ENCODE results near the gene CHST8. TPM values are rescaled to one million over a fixed set of nuclear protein-coding genes. Genes with fewer than 3 reads are reported as not detected.
A peak's percentile ranks its signal among the peaks of the same experiment; 100 is the strongest.
"Not testable (repeated sequence)": the region's sequence is repeated elsewhere in the genome, so short reads cannot be mapped to it uniquely, and the experiment has no call there.

CHST8 gene
- total and polyA plus RNA-seq, 11 donors: 0.10 to 0.88 (median 0.22) TPM; not detected in 3

GRCh38 chr19:33691030-33691427 lies 69.3 kb downstream of the CHST8 start:
- no peaks in the 10 kb centered on the region for H3K36me3 ChIP-seq
- DNase-seq (peak in 1 of 5 donors; percentile 46), ATAC-seq (no peak)
- peaks cover 0 to 33% (median 5%) of the 10 kb centered on the region in 9 donors for H3K27me3 ChIP-seq
- H3K4me1 ChIP-seq: no peaks in the 10 kb centered on the region
- no peak overlapping the region for H3K4me3 ChIP-seq
- intact Hi-C loops (cut with DNase I): no loop called here
- WGBS, 4 donors: 84 to 92% (median 86%) methylated on average over 9 to 12 of the region's 12 CpGs
- H3K27ac ChIP-seq: no peak overlapping the region
- no peaks in the 10 kb centered on the region for H3K9me3 ChIP-seq
- TF ChIP-seq POLR2A (IDR thresholded peaks at IDR 0.05) (no peak), CTCF (IDR thresholded peaks at IDR 0.05) (no peak)

GRCh38 chr19:33691736-33692135 lies 70.0 kb downstream of the CHST8 start:
- Histone ChIP-seq H3K27me3 (peaks cover 0 to 26% (median 5%) of the 10 kb centered on the region in 9 donors), H3K4me1 (no peaks in the 10 kb centered on the region), H3K4me3 (no peak overlapping the region), H3K36me3 (no peaks in the 10 kb centered on the region), H3K27ac (no peak overlapping the region), H3K9me3 (no peaks in the 10 kb centered on the region)
- no peak for ATAC-seq
- WGBS, 4 donors: 64 to 80% (median 67%) methylated on average over 7 of the region's 7 CpGs
- peak in 1 of 5 donors; percentile 28 for DNase-seq
- intact Hi-C loops (cut with DNase I): no loop called here
- TF ChIP-seq POLR2A (IDR thresholded peaks at IDR 0.05) (no peak), CTCF (IDR thresholded peaks at IDR 0.05) (no peak)

GRCh38 chr19:33693678-33694077 lies 71.9 kb downstream of the CHST8 start:
- ATAC-seq (no peak), DNase-seq (no peak)
- no peak overlapping the region for H3K4me3 ChIP-seq
- peaks cover 0 to 8% (median 0%) of the 10 kb centered on the region in 9 donors for H3K27me3 ChIP-seq
- no peak for TF ChIP-seq CTCF (IDR thresholded peaks at IDR 0.05)
- TF ChIP-seq POLR2A (IDR thresholded peaks at IDR 0.05): no peak
- no peaks in the 10 kb centered on the region for H3K9me3 ChIP-seq
- H3K36me3 ChIP-seq: no peaks in the 10 kb centered on the region
- intact Hi-C loops (cut with DNase I): no loop called here
- H3K4me1 ChIP-seq: no peaks in the 10 kb centered on the region
- 69 to 78% (median 71%) methylated on average over 3 of the region's 3 CpGs for WGBS, 4 donors
- H3K27ac ChIP-seq: no peak overlapping the region

DNA sequence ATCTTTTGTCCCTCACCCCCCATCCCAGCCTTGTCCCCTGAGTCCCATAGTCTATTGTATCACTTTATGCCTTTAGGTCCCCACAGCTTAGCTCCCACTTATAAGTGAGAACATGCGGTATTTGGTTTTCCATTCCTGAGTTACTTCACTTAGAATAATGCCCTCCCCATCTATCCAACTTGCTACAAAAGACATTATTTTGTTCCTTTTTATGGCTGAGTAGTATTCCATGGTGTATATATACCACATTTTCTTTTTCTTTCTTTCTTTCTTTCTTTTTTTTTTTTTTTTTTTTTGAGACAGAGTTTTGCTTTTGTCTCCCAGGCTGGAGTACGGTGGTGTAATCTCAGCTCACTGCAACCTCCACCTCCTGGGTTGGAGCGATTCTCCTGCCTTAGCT lies 73.8 kb downstream of the CHST8 start:
- H3K27me3 ChIP-seq; H3K4me1 ChIP-seq; H3K36me3 ChIP-seq; H3K27ac ChIP-seq; DNase-seq; H3K4me3 ChIP-seq; ATAC-seq; H3K9me3 ChIP-seq; intact Hi-C loops (cut with DNase I): not testable (repeated sequence)
- WGBS, 4 donors: 86 to 93% (median 91%) methylated on average over 3 of the region's 3 CpGs

DNA sequence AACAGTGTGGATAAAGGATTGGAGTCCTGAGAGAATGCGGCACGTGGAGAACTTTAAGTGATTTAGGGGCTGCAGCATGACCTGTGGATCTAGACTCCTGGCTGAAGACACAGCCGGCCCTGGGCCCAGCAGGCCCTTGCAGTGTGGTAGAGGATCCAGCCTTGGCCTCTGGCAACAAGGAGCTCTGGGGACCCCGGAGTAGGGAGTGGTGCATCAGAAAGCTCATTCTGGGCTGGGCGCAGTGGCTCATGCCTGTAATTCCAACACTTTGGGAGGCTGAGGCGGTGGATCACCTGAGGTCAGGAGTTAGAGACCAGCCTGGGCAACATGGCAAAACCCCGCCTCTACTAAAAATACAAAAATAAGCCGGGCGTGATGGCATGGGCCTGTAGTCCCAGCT lies 76.0 kb downstream of the CHST8 start:
- intact Hi-C loops (cut with DNase I): no loop called here
- Histone ChIP-seq H3K27me3 (peaks cover 0 to 7% (median 0%) of the 10 kb centered on the region in 9 donors), H3K9me3 (no peaks in the 10 kb centered on the region), H3K4me1 (no peaks in the 10 kb centered on the region), H3K4me3 (no peak overlapping the region), H3K36me3 (no peaks in the 10 kb centered on the region), H3K27ac (no peak overlapping the region)
- TF ChIP-seq CTCF (IDR thresholded peaks at IDR 0.05) (no peak), POLR2A (IDR thresholded peaks at IDR 0.05) (no peak)
- DNase-seq (no peak), ATAC-seq (no peak)
- 78 to 91% (median 87%) methylated on average over 9 of the region's 9 CpGs for WGBS, 4 donors
